Muscle of back (tissue), 11 donors: ENCODE results near the gene GFAP. TPM values are rescaled to one million over a fixed set of nuclear protein-coding genes. Genes with fewer than 3 reads are reported as not detected.
A peak's percentile ranks its signal among the peaks of the same experiment; 100 is the strongest.

Experiments used
- DNase-seq, 3 donors: peaks; one replicate each; pipeline versions ENCODE4 v3.0.0 to v3.0.0-alpha.2; 2013
- polyA plus RNA-seq, 10 donors: library from polyadenylated mRNA; unstranded; fragments of 120-200 nt; gene quantifications; one replicate each; pipeline ENCODE4 v1.2.1, GENCODE V29; 2013; ENCODE audit not compliant: insufficient read length in 10 of 10

Gene GFAP
- polyA plus RNA-seq, 10 donors: 0.27 to 1.1 (median 0.38) TPM; not detected in 1

DNA sequence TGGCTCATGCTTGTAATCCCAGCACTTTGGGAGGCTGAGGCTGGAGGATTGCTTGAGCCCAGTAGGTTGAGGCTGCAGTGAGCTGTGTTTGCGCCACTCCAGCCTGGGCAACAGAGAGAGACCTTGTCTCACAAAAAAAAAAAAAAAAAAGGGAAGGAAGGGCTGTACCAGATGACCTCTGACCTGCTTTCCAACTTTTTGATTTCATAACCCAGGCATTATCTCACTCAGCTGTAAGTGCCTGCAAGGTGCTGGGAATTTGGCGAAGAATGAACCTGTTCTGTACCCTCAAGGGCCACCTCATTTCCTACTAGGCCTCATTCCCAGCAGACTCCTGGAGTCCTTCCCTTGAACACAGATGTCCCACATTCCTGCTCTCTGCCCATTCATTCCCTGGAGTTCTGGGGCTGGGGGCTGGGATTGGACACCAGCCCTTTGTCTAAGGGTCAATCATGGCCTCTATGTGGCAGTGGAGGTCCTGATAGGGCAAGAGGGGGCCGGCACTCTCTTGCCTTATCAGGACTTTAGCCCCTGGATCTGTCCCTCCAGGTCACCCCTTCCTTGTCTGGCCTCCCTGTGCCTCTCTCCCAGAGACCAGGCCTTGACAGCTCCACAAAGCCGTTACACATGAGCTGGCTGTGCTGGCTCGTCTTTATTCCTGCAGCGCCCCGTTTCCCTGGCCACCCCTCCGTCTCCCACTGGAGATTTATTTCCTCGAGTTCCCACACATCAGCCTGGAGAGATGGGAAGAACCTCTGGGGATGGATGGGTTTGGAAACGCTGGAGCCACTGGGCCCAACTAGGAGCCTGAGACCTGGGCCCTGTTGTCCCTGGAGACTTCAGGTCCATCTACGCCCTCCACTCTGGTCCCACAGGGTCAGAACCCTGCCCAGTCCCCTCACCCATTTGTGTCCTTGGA lies 821 bp upstream of the GFAP start:
- no peak for DNase-seq

DNA sequence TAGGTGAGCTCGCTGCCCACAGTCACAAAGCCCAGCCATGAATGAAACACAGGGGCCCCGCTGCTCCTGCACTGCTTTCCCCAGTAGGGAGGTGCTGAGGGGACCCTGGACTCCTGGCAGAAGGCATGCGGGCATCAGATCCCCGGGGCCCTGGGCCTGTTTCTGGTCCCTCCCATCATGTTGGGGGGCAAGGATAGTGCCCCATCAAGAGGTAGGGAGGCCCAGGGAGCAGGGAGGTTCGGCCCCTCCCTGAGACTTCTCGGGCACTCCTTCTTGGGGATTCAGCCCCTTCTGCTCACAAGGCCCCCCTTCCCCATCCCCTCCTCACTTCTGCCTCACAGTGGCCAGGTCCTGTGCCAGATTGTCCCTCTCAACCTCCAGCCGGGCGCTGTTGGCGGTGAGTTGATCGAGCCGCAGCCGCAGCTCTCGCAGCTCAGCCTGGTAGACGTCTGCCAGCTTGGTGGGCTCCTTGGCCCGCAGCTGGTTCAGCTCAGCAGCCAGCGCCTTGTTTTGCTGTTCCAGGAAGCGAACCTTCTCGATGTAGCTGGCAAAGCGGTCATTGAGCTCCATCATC lies 515 bp downstream of the GFAP start:
- DNase-seq: no peak

DNA sequence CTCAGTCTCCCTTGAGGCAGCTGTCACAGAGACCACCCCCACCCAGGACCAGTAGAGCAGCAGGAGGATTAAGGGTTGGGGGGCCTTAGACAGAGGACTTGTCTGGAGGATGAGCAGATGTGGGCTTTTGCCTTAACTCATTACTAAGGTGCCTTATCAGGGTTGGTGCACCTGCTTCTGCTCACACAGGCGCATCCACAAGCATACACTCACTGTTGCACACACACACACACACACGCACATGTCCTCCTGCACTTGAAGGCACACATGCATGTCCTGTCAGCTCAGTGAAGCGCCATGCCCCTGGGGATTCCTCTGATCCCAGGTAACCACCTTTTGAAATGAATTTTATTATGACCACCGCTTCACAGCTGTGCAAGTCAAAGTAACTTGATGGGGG lies 1.2 kb downstream of the GFAP start:
- DNase-seq: no peak

DNA sequence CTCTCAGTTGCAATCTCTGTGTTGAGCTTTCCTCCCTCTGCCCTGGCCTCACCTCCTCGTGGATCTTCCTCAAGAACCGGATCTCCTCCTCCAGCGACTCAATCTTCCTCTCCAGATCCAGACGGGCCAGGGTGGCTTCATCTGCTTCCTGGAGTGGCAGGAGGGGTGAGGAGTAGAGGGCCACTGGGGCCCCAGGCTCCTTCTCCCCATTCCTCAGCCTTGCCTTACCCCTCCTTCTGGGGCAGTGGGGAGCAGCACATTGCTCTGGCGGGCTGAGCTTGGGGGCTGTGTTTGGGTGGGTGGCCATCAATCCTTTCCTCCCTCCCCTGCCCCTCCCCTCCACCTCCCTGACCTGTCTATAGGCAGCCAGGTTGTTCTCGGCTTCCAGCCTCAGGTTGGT lies 1.6 kb downstream of the GFAP start:
- no peak for DNase-seq

DNA sequence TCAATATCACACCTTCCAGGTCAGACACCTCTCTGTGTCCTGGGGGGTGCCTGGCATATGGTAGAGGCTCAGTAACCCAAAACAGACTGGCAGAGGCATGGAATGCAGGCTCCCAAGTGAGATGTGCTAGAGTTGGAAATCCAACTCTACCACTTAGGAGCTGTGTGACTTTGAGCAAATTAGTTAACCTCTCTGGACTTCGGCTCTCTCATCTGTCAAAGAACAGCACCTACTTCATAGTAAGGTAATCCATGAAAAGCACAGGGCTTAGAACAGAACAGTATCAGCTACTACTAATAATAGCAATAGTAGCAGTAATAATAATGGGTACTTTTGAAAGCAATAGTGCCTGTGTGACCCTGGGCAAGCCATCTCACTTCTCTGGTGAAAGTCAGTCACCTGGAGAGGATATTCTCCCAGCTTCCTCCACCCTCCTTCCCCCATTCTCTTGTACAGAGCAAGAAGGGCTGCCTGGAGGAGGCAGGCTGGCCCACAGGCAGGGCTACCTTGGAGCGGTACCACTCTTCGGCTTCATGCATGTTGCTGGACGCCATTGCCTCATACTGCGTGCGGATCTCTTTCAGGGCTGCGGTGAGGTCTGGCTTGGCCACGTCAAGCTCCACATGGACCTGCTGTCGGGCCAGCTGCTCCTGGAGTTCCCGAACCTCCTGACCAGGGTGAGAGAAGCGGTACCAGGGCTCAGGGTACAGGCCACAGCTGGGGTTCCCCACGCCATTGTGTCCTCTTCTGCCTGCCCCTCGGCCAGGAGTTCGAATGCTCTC lies 2.3 kb downstream of the GFAP start:
- DNase-seq: no peak

DNA sequence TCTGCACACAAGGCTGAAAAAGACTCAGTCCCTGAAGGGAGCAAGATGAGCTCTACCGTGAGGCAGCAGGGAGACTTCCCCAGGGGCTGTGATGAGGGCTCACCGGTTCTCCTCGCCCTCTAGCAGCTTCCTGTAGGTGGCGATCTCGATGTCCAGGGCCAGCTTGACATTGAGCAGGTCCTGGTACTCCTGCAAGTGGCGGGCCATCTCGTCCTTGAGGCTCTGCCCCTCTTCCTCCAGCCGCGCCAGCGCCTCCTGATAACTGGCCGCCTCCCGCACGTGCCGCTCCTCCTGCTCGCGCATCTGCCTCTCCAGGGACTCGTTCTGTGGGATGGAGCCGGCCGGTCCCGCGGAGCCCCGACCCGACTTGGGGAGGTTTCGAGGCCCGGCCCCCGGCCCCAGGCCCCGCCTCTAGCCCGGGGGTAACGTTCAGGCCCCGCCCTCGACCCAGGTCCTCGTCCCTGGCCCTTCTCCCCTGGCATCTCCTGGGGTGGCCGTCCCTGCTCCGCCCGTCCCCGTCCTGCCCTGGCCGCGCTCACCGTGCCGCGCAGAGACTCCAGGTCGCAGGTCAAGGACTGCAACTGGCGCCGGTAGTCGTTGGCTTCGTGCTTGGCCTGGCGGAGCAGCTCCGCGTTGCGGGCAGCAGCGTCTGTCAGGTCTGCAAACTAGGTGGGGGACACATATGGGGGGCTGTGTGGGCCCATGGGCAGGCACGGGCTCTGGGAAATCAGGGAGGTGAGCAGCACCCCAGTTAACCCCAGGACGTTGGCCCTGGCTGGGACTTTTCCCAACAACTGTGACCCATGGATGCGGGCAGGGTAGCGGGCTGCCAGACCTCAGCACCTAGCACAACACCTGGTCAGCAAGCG lies 3.9 kb downstream of the GFAP start:
- DNase-seq: no peak

DNA sequence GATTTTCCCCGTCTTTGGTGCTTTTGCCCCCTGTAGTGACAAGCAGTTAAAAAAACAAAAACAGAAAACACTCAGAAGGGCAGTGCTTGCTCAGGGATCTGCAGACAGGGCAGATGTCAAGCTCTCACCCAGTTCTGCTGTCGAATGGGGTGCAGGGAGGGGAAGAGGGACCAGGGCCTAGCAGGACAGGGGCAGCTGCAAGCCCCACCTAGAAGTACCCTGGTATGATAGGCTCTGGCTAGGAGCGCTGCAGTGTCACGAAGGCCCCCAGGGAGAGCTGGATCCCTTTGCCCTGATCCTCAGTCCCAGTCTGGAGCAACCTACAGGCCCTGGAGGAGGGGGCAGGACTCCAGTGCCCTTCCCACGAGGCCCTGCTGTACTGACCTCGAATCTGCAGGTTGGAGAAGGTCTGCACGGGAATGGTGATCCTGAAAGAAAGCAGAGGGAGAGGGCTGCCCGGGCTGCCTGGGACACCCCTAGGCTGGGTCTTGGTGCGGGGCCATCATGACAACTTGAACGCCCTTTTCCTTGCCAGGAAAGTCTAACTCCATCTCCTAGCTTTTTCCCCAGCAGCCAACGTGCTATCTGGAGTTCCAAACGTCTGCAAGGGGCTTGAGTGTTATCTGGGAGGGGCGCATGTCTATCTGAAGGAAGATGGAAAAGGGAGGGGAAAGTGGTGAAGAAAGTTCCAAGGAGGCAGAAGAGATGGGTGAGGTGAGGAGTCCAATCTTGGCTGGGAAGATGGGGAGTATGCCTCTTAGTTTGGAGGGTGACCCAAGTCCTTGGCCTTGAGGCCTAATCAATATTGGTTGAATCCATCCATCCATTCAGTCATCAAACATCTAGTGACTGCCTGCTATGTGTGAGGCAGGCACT lies 4.8 kb downstream of the GFAP start:
- no peak for DNase-seq

DNA sequence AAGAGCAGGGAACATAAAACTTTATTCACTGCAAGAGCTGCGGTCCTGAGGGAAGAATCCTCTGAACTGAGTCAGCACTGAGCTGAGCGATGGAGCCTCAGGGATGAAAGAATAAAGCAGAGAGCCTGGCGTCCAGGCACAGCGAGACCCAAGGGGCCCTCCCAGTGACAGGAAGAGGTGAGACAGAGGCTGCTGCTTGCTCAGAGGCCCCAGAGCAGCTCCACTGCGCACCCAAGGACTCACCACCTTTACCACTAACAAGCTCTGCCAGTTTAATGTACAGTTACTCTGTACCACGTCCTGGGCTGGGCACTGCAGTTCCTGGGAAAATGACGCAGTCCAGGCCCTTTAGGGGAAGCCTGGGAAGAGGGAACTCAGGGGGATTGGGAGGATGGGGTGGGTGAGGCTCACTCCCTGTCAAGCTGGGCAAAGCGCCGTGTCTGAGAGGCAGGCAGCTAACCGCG lies 5.6 kb downstream of the GFAP start:
- DNase-seq: peak in 1 of 3 donors; percentile 51

DNA sequence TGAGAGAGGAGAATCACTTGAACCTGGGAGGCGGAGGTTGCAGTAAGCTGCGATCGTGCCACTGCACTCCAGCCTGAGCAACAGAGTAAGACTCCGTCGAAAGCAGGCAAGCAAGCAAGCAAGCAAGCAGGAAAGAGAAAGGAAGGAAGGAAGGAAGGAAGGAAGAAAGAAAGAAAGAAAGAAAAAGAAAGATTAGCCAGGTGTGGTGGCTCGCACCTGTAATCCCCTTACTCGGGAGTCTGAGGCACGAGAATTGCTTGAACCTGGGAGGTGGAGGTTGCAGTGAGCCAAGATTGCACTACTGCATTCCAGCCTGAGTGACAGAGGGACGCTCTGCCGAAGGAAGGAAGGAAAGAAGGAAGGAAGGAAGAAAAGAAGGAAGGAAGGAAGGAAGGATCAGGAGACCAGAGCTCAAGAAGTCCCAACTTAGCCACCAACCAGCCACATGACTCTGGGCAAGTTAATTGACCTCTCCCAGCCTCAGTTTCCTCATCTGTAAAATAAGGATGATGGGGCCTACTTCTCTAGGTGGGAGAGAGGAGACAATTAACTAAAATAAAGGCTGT lies 6.5 kb downstream of the GFAP start:
- no peak for DNase-seq

DNA sequence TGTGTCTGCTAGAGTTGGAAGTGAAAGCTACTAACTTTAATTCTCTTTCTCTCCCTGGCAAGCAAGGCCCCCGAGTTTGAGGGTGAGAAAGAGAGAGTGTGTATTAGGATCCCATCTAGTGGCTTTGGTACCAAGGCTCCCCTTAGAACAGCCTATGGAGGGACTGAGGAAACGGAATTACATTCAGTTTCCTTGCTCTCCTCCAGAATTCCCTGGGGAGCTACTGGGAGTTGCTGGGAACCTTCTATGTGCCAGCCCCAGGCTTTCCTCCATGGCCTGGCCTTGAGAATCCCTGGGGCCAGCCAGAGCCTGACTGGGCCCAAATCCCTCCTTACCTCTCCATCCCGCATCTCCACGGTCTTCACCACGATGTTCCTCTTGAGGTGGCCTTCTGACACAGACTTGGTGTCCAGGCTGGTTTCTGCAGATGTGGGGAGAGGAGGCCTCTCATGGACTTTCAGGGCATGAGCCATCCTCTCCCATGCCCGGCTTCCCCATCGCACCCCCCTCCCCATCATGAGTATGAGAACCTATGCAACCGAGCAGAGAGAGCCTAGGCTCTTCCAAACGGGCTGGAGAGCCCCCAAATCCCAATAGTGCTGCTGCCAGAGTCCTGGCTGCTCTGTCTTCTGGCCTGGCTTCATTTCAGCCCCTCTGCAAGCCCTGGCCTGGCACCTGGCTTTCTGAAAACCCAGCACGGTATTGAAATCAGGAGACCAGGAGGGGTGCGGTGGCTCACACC lies 7.4 kb downstream of the GFAP start:
- DNase-seq: no peak

DNA sequence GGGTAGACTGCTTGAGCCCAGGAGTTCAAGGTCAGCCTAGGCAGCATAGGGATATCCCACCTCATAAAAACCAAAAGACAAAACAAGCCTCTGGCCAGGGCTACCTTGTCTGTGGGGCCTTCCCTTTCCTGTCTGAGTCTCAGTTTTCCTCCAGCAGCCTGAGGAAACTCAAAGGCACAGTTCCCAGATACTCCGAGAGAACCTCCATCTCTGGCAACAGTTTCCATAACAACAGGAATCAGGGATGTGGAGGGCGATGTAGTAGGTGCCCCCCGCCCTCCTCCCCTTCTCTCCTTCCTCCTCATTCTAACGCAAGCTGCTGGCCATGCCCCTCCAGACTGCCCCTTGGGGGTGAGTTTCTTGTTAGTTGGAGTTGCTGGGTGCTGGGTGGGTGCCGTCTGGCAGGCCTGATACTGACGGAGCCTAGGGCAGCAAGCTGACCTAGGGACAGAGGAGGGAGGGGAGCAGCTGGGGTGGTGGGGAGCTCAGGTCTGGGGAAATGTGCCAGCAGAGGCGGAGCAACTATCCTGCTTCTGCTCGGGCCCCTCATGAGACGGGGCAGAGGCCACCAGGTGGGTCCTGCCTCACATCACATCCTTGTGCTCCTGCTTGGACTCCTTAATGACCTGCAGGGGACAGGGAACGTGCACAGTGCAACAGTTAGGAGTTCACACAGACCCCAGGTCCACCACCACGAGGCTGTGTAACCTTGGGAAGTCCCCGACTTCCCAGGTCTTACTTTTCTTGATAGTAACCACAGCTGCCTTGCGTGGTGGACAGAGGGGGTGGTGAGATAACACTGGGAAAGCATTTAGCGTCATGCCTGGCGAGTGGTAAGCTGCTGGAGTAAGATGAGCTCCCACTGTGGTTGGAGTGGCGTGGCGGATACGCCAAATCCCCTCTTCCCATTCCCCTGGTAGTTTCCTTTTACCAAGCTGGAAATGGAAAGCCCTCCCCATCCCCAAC lies 8.3 kb downstream of the GFAP start:
- no peak for DNase-seq

DNA sequence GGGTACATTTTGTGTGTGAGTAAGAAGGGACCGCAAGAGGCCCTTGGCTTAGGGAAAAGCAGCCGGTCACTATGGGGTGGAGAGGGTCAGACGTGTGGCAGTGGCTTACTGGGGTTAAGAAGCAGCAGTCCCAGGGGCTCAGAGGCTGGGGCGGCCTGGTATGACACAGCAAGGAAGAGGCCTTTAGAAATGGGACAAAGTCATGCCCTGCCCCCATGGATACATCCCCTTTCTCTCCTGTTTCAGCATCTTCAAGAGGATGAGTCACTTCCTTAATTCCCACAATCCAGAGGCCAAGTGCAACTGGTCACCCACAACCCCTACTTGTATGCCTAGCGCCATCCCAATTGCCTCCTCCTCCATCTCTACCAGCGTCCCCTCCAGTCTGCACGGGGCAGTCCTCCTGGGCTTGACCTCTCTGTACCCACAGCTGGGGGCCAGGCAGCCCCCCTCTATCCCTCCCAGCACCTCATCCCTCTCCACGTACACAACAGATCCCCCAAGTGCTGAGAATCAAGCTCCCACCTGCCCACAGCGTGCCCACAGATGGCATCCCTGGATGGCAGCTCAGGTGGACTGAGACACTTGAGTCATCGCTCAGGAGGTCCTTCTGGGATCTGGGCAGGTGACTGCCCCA lies 9.2 kb downstream of the GFAP start:
- DNase-seq: peak in 1 of 3 donors; percentile 86

DNA sequence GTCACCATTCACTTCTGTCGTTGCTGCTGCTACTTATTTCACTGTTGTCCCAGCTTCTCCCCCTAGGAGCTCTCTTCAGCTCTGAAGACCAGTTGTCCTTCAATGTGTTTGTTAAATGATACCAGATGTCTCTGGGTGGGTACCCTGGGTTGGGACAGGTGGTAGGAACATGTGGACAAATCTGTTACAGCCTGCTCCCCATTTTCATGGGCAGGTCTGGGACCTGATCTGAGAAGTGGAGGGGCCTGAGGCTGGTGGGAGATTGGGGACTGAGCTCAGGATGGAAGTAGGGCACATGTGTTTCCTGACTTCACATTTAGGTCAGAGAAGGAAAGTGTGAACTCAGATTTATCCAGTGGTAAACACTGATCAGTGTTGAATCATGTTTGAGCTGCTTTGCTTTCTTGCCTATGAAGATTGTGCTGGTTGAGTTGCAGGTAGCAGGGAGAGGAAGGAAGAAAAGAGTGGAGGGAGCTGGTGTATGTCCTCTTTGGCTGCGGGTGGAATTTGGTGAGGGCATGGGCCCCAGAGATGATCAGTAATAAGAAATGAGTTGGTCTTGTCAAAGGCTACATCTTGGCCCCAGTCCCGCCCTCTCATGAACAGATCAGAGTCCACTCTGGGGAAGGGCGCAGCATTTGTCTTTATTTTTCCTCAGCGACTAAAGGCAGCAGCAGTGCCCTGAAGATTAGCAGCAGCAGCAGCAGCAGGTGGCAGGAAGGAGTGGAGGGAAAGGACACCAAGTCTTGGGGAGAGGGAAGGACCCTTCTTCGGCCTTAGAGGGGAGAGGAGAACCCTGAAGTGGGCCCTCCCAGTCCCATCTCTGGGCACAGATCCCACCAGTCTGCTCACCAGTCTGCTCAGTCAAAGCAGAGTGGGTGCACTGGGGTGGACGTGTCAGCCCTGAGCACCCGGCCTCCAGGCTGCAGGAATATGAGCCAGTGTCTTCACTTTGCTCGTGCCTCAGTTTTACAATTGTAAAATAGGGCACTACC lies 10.0 kb downstream of the GFAP start:
- no peak for DNase-seq

DNA sequence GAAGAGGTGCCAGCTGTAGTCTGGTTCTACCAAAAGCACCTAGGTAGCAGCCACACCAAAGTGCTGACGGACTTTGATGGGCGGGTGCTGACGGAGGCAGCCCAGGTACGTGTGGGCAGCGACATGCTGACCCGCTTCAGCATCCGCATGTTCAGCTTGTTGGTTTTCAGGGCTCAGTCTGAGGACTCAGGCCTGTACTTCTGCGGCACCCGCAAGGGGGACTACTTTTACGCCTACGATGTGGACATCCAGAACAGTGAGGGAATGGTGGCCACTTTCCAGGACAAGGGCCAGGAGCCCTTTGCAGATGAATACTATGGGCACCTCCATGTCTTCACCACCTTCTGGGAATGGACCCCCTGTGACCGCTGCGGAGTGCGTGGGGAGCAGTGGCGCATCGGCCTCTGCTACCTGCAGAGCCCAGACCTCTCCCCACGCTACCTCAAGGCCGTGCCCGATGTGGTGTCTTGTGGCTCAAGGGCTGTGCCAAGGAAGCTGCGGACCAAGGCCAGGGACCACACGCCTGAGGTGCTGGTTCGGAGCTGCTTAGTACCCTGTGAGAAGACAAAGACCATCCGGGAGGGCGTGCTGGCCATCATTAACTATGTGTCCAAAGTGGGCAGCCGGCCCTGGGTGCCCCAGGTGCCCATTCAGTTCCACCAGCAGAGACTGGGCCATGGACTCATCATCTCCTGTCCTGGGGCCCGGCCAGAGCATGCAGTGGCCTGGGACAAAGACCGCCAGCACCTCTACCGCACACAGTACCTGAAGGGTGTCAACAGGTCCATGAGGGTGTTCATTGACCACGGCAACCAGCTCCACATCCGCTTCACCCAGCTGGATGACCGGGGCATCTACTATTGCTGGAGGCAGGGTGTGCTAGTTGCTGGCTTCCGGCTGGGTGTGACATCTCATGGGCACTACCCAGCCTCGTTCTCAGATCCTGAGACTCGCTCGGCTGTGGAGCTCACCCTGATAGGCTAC lies 11.0 kb downstream of the GFAP start:
- no peak for DNase-seq
